ENCODE measurements around the gene RNU5B-1.

Gene RNU5B-1

DNA sequence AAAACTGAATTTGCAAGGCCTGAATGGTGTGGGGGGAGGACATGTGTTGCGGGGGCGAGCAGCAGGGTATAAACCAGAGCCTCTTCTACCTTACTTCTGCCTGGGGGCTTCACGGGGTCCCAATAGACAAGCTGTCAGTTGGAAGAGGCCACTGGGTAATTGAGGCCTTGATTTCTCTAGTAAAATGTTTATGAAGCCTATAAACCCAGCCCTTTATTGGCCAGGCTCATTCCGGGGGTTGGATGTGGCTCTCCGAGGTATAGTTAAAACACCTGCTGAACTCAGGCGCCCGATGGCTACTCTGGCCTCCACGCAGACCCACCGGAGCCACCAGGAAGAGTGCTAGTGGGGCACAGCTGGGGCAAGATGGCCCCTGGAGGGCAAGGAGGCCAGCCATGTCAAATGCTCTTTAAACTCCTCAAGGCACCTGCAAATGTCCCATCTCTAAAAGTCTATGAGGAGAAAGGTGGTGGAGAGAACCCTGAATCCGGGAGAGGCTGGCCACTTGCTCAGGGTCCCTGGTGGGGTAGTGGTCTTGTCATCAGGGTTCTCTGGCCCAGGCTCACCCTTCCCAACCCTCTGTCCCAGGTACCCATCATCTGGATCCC, 39.0 kb downstream of the RNU5B-1 start:
- H3K9me2 ChIP-seq (replicated peaks; ENCODE audit: insufficient read depth, low read length) = no peaks in the 10 kb centered on the region

DNA sequence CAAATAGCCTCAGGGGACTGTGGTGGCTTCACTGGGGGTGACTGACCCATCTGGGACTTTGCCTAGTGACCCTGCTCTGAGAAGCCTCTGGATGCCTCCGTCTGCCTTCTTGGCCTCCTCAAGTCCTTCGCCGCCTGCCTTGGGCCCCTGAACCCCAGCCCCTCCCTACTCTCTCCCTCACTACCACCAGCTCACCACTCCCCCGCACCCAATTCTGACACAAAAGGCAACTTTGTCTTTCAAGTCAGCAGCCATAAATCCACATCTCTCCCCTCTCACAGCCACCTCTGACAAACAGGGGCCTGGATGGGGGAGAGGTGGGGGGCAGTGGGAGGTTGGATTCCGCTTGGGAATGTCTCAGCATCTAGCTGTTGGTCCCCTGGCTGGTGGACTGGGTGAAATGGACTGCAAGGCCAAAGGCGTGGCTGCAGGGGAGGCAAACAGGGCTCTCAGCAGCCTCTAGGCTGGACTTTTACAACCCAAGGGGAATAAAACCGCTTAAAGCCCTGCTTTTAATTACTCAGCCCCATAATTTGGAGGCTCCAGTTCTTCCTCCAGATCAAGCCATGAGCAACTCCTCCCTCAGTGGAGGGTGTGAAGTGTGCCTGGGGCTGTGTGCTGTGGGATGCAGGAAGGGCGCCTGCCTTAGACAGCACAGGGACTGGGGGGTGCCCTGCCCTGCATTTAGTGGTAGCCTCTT, 39.9 kb downstream of the RNU5B-1 start:
- TF ChIP-seq EZH2 (optimal IDR thresholded peaks at IDR 0.05; ENCODE audit: low read depth, low read length) = no peak
- TF ChIP-seq, protein P1, sequence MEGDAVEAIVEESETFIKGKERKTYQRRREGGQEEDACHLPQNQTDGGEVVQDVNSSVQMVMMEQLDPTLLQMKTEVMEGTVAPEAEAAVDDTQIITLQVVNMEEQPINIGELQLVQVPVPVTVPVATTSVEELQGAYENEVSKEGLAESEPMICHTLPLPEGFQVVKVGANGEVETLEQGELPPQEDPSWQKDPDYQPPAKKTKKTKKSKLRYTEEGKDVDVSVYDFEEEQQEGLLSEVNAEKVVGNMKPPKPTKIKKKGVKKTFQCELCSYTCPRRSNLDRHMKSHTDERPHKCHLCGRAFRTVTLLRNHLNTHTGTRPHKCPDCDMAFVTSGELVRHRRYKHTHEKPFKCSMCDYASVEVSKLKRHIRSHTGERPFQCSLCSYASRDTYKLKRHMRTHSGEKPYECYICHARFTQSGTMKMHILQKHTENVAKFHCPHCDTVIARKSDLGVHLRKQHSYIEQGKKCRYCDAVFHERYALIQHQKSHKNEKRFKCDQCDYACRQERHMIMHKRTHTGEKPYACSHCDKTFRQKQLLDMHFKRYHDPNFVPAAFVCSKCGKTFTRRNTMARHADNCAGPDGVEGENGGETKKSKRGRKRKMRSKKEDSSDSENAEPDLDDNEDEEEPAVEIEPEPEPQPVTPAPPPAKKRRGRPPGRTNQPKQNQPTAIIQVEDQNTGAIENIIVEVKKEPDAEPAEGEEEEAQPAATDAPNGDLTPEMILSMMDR (IDR thresholded peaks at IDR 0.05; ENCODE audit: low read length) = no peak
- TF ChIP-seq EZH2phosphoT487 (IDR thresholded peaks at IDR 0.05; ENCODE audit: low read length) = no peak
- Histone ChIP-seq H3K79me2 (ENCODE audit: low read length) (no peaks in the 10 kb centered on the region), H3K4me3 (ENCODE audit: low read length) (no peak overlapping the region), H2AFZ (ENCODE audit: low read length) (no peak overlapping the region), H3K27me3 (replicated peaks; ENCODE audit: insufficient read depth, low read length) (no peaks in the 10 kb centered on the region), H3K9ac (ENCODE audit: low read length) (no peak overlapping the region), H3K4me2 (ENCODE audit: low read depth, low read length) (no peak overlapping the region), H4K20me1 (ENCODE audit: insufficient read depth, low read length) (no peaks in the 10 kb centered on the region), H3K9me3 (replicated peaks; ENCODE audit: insufficient read depth, low read length) (no peaks in the 10 kb centered on the region), H3K27ac (ENCODE audit: low read length) (no peak overlapping the region), H3K36me3 (replicated peaks; ENCODE audit: insufficient read depth, low read length) (no peaks in the 10 kb centered on the region), H3K9me2 (replicated peaks; ENCODE audit: insufficient read depth, low read length) (no peaks in the 10 kb centered on the region), H3F3A (ENCODE audit: insufficient read depth, low read length) (no peaks in the 10 kb centered on the region), H3K4me1 (ENCODE audit: low read length) (no peaks in the 10 kb centered on the region)
- DNase-seq = no peak

More for the DNA sequence above, 39.0 kb downstream of the RNU5B-1 start:
- Histone ChIP-seq H3K4me1 (ENCODE audit: low read length) (no peaks in the 10 kb centered on the region), H3K4me3 (ENCODE audit: low read length) (no peak overlapping the region), H3K4me2 (ENCODE audit: low read depth, low read length) (no peak overlapping the region), H4K20me1 (ENCODE audit: insufficient read depth, low read length) (no peaks in the 10 kb centered on the region), H3K79me2 (ENCODE audit: low read length) (no peaks in the 10 kb centered on the region), H3K36me3 (replicated peaks; ENCODE audit: insufficient read depth, low read length) (no peaks in the 10 kb centered on the region), H3K9ac (ENCODE audit: low read length) (no peak overlapping the region), H3K27me3 (replicated peaks; ENCODE audit: insufficient read depth, low read length) (no peaks in the 10 kb centered on the region), H3K9me3 (replicated peaks; ENCODE audit: insufficient read depth, low read length) (no peaks in the 10 kb centered on the region), H3F3A (ENCODE audit: insufficient read depth, low read length) (no peaks in the 10 kb centered on the region), H2AFZ (ENCODE audit: low read length) (no peak overlapping the region), H3K27ac (ENCODE audit: low read length) (no peak overlapping the region)
- TF ChIP-seq EZH2phosphoT487 (IDR thresholded peaks at IDR 0.05; ENCODE audit: low read length) = no peak
- TF ChIP-seq, protein P1 (IDR thresholded peaks at IDR 0.05; ENCODE audit: low read length) = no peak
- no peak for TF ChIP-seq EZH2 (optimal IDR thresholded peaks at IDR 0.05; ENCODE audit: low read depth, low read length)
- DNase-seq = no peak

DNA sequence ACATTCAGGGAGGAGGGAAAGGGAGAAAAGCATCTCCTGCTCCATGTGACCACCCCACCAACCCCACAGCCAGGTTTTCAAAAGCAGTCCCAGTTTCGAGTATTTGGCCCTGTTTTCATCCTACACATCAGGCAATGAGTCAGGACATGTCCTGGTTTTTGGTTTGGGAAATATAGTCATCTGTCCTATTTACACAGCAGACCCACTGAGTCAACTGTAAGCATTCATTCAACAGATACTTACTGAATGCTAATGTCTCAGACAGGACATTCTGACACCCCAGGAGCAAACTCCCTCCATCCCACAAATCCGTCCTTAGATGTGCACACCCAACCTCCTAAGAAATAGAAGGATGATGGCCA, 40.4 kb downstream of the RNU5B-1 start:
- TF ChIP-seq EZH2phosphoT487 (IDR thresholded peaks at IDR 0.05; ENCODE audit: low read length) = no peak
- no peak for TF ChIP-seq EZH2 (optimal IDR thresholded peaks at IDR 0.05; ENCODE audit: low read depth, low read length)
- TF ChIP-seq, protein P1 (IDR thresholded peaks at IDR 0.05; ENCODE audit: low read length) = no peak
- H3K4me1 ChIP-seq (ENCODE audit: low read length) = no peaks in the 10 kb centered on the region
- no peaks in the 10 kb centered on the region for H4K20me1 ChIP-seq (ENCODE audit: insufficient read depth, low read length)
- H3K36me3 ChIP-seq (replicated peaks; ENCODE audit: insufficient read depth, low read length) = no peaks in the 10 kb centered on the region
- H3K9me3 ChIP-seq (replicated peaks; ENCODE audit: insufficient read depth, low read length) = no peaks in the 10 kb centered on the region
- H3K9ac ChIP-seq (ENCODE audit: low read length) = no peak overlapping the region
- H3K79me2 ChIP-seq (ENCODE audit: low read length) = no peaks in the 10 kb centered on the region
- H3K9me2 ChIP-seq (replicated peaks; ENCODE audit: insufficient read depth, low read length) = no peaks in the 10 kb centered on the region
- DNase-seq = no peak
- no peaks in the 10 kb centered on the region for H3F3A ChIP-seq (ENCODE audit: insufficient read depth, low read length)
- H3K27me3 ChIP-seq (replicated peaks; ENCODE audit: insufficient read depth, low read length) = no peaks in the 10 kb centered on the region
- H3K4me3 ChIP-seq (ENCODE audit: low read length) = no peak overlapping the region
- no peak overlapping the region for H2AFZ ChIP-seq (ENCODE audit: low read length)
- H3K4me2 ChIP-seq (ENCODE audit: low read depth, low read length) = no peak overlapping the region
- H3K27ac ChIP-seq (ENCODE audit: low read length) = no peak overlapping the region

Measured in MM.1S (cell line).